SIG-M5 treated with dmso at 0.1 percent for 504 hours (cell line): ENCODE measurements around the gene DISP2.
A peak's percentile ranks its signal among the peaks of the same experiment; 100 is the strongest.

ENCODE experiments used
- DNase-seq: peaks from one replicate; lab custom pipeline; 2025; ENCODE audit not compliant: unreplicated experiment; lab: John Stamatoyannopoulos, UW

Gene DISP2

DNA sequence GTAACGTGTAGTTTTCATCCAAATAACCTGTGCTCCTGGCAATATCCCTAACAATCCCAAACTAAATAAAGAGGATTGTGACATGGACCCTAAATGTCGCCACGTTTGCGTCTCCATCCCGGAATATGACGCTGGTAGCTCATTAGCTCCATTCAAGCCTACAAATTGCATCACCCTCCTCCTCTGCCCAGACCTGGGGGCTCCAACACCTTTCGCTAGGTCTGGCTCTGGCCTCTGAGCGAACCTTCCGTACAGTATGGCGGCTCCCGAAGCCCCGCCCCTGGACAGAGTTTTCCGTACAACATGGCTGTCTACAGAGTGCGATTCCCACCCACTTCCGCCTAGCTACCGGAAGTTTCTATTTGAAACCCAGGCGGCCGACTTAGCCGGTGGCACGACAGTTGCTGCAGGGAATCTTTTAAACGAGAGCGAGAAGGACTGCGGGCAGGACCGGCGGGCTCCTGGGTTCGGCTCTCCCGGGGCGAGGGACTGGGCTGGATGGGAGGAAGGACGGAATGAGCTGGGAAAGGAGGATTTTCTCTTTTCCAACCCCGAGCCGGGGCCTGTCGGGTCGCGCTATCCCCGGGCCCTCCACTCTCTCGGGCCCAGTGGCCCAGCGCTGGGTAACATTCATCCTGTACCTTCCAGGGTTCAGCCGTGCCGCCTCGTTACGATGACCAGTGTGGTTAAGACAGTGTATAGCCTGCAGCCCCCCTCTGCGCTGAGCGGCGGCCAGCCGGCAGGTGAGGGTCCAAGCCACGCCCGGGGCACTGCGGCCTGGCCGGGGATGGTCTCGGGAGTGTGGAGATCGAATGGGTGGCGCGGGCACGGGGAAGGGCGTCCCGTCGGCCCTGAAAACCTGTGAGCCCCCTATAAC is 24.8 kb downstream of the DISP2 start, which contains the start of gene KNSTRN:
KNSTRN (plus strand) TSS at position 142 of the 877 bp plus-strand sequence; CDS start at position 257, 115 bp downstream.
- DNase-seq: peak; percentile 93

DNA sequence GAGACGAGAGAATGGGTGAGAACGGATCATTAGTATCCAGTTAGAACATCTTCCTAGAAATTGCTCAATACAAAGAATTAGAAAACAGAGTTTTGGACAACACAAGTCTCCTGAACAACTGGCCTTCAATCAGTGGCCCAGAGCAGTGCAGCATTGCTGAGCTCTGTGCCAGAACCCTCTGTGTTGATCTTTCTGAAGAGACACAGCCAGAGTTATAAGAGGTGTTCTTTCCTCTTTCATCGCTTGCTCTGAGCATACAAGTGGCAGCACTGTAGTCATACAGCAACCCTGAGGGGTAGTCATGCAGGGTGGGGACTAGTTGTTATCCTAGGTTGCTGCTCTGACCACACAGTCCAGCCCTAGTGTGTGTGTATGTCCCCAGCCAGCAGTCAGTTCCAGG is 28.5 kb downstream of the DISP2 start:
- DNase-seq: no peak

DNA sequence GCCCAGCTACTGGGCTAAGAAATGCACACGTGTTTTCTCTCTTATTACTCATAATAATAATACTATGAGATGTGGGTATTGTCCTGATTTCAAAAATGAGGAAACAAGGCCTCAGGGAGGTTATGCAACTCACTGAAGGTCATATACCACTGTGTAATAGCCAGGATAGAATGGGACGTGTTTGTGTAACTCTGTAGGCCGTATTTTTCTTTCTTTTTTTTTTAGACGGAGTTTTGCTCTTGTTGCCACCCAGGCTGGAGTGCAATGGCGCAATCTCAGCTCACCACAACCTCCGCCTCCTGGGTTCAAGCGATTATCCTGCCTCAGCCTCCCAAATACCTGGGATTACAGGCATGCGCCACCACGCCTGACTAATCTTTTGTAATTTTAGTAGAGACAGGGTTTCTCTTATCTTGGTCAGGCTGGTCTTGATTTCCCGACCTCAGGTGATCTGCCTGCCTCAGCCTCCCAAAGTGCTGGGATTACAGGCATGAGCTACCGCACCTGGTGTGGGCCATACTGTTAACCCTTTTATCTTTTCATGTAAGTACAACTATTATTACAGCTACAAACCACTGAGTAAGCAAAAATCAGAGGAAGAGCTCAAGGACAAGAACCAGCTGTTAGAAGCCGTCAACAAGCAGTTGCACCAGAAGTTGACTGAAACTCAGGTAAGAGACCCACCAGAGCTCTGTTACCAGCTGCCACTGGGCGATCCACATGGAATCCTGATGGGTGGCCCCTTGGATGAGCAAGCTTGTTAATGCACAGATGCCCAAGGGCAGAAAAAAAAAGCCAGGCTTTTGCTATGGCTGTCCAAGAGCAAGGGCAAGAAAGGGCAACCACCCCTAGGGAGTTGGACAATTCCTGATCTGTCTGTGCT is 31.2 kb downstream of the DISP2 start:
- DNase-seq: peak; percentile 92

DNA sequence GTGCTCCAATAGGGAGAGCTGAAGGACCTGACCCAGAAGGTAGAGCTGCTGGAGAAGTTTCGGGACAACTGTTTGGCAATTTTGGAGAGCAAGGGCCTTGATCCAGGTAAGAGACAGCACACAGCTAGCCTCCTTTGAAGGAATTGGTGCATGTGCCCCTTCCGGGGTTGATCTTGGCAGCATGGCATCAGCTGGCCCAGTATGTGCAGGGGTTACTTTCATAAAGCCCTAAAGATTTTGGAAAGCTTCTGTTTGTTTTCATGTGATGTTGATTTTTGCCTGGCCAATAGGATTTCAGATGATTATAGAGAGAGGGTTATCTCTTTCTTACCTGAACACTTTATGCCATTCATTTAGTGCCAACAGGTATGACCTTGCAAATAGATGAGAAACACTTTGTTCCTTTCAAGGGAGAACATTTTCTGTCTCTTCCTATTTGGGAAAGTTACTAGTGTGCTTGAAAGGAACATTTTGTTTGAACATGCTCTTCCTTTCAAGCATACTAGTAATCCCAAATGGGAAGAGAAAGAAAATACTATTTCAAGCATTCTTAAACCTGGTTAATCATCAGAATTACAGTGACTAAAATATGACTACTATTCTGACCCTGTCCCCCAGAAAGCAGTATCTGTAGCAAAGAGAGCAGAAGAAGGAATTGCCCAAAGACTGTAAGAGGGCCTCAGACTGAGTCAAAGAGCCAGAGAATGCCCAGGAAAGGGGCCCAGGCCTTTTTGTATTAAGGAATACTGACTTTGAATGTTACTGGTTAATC is 32.0 kb downstream of the DISP2 start:
- no peak for DNase-seq

DNA sequence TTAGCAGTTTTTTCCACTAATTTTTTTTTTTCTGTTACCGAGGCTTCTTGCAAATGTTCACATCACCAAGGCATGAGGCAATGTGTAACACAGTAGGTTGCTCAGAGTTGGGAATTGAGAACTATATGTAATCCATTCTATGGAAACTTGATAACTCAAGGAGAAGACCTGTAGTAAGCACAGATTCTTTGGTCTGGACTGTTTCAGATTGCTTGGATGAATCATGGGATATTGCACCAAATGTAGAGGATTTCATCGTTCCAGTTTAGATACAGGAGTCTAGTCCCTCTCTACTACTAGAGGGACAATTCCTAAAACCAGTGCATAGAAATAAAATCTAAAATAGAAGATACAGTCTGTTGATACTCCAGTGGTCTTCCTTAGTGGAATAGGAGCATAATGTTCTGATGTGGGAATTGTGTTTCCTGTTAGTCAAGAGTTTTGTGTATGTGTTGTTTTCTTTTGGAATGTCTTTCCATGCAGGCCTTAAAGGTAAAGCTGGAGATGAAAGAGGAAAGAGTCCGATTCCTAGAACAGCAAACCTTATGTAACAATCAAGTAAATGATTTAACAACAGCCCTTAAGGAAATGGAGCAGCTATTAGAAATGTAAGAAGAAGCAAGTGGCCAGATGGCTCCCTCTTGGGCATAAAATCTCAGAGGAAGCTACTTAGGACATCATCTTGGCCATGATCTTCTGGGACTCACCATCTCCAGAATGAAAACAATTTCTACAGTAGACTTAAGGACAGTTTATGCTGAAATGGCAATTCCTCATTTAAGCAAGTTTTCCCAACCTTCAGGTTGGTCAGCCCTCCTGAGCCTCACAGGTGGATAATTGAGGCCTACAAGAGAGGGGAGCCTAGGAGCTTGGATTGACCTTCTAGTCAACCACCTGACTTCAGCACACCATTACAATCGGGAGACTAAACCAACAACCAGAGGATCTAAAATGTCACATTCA is 35.2 kb downstream of the DISP2 start:
- DNase-seq: no peak

DNA sequence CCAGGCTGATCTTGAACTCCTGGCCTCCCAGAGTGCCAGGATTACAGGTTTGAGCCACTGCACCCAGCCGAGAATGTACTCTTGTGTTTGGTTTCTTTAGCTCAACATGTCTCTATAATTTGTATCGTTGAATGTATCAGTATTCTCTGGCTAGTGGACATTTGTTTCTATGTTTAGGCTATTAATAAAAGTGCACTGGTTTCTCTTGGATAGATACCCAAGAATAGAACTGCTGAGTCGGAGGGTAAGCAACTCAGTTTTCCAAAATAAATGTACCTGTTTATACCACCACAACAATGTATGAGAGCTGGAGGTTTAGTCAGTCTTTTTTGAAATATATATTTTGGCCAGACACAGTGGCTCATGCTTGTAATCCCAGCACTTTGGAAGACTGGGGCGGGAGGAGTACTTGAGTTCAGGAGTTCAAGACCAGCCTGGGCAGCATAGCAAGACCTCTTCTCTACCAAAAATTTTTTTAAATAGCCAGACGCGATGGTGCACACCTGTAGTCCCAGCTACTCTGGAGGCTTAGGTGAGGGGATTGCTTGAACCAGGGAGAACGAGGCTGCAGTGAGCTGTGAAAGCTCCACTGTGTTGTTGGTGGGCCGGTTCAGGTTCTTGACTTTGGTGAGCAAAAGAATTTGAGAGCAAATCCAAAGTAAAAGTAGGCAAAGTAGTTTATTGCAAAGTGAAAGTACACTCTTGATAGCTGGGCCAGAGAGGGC is 39.8 kb downstream of the DISP2 start:
- DNase-seq: no peak

DNA sequence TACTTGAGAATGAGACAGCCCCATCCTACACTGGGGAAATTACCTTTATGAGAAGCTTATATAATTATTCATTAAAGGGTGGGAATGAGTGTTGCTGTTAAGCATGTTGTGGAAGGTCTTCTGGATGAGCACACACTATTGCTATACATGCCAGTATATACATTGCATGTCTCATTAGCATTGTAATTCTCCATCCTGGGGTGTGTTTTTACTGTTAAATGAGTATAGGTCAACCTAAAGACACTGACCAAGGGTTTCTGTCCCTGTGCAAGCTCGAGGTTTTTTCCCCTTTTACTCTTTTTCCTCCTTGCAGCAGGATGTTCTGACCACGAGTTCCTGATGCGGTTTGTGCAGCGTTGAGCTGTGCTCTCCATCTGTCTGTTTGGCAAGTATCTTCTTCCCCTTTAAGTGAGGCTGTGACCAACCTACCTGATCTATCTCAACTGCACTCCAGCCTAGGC is 40.4 kb downstream of the DISP2 start:
- peak; percentile 91 for DNase-seq

DNA sequence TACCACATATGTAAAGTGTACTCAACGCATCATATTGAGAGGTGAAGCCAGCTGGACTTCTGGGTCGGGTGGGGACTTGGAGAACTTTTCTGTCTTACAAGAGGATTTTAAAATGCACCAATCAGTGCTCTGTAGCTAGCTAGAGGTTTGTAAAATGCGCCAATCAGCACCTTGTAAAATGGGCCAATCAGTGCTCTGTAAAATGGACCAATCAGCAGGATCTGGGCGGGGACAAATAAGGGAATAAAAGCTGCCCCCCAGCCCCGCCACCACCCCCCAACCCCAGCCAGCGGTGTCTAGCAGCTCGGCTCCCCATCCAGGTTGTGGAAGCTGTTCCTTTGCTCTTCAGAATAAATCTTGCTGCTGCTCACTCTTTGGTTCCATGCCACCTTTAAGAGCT is 41.4 kb downstream of the DISP2 start:
- DNase-seq: no peak

DNA sequence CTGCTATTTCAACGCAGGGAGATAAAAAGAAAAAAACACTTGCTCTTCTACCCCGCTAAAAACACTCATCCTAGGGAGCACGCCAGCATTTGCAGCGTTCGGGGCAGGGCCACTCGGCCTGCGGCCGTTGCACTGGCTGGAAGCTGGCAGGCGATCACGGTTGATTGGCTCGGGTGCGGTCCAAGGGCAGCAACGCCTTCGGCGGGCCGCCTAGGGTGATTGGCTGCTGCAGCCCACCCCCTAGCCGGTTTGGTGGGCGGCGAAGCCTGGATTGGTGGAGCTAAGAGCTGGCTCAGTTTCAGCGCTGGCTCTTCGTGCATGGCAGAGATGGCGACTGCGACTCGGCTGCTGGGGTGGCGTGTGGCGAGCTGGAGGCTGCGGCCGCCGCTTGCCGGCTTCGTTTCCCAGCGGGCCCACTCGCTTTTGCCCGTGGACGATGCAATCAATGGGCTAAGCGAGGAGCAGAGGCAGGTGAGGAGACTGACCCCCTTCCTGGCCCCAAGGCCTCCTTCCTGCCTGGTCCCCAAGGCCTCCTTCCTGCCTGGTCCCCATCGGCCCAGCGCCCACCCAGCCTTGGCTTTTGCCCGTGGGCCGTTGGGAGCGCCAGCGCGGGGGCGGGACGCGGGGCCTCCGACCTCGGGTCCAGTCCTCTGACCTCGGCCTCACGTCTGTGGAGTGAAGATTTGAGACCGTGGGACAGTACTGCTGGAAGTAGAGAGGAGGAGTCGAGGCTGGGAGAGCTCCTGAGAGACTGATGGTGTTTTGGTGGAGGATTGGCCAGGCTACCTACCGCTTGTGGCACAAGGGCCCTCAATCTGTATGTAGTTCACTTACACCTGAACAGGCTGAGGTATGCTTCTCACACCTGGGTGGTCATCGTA is 47.7 kb downstream of the DISP2 start, which contains the start of gene IVD:
IVD (plus strand) TSS at position 295 of the 881 bp plus-strand sequence; CDS start at position 328, 33 bp downstream.
- DNase-seq: peak; percentile 95

DNA sequence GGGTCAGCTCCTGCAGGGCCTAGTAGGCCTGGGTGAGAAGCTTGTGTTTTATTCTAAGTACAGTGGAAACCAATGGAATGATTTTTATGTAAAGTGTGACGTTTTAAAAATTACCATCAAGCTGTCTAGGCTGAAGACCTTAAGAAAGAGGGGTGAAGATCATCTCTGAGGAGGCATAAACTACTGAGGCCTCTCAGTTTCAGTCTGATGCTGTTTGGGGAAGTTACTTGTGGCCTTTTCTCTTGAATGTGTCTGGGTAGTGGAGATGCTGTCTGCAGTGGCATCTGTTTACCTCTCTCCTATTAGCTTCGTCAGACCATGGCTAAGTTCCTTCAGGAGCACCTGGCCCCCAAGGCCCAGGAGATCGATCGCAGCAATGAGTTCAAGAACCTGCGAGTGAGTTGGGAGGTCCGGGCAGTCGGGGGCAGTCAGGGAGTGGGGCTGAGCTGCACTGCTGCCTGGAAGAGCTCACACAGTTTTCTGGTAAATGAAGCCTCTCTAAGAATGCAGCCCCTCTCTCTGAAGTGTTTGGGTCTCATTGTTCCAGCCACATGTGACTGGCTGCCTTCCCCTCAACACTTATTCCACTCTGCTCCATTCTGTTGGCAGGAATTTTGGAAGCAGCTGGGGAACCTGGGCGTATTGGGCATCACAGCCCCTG is 49.4 kb downstream of the DISP2 start:
- peak; percentile 61 for DNase-seq

DNA sequence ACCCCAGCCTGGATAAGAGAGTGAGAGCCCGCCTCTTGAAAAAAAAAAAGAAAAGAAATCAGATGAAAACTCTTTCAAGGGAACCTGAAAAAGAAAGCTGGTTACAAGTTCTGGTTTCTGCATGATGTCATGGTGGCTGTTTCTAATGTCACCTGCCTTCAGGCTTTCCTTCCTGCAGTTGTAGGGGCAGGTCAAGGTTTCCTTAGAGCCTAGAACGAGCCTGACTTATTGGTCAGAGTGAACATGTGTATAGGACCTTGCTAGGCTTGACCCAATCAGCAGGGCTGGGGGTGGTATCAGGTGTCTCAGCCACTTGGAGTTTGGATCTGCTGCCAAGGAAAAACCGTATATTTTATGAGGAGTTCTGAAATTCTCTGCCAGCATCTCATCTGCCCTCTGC is 51.3 kb downstream of the DISP2 start:
- DNase-seq: no peak

DNA sequence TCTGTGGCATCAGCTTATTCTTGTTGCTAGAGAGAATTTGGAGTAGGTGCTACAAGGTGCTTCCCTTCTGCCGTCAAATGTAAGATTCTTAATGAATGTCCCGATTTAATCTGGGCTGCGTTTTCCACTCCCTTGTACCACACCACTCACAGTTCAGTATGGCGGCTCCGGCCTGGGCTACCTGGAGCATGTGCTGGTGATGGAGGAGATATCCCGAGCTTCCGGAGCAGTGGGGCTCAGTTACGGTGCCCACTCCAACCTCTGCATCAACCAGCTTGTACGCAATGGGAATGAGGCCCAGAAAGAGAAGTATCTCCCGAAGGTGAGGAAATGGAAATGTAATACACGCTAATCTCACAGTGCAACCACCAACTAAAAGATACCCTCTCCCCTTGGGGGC is 52.5 kb downstream of the DISP2 start:
- no peak for DNase-seq

DNA sequence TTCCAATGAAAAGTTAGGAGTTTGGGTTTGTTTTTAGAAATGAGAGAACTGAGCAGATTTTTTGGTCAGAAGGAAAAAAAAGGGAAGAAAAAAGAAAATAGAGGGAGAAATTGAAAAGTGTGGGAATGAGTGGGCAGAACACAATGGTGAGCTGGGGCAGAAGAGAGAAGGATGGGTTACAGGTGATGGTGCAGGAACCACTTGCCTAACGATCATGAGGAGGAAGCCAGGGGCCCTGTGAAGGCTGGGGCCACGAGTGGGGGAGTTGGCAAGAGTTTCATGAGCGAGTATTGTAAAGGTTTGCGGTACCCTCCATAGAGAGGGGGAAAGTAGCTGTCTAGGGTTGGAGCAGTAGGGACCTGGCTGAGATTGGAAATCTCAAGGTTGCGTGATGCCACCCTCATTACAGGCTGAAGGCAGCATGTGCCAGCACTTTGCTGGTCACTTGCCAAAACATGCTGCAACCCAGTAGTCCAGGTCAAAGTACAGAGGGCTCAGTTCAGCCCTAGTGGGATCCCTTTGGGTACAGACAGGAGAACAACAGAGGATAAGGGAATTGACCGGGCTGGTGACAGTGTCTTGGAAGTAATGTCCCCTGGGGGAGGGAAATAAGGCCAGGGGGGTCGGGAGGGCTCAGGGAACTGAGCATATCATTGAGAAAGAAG is 54.2 kb downstream of the DISP2 start:
- no peak for DNase-seq

DNA sequence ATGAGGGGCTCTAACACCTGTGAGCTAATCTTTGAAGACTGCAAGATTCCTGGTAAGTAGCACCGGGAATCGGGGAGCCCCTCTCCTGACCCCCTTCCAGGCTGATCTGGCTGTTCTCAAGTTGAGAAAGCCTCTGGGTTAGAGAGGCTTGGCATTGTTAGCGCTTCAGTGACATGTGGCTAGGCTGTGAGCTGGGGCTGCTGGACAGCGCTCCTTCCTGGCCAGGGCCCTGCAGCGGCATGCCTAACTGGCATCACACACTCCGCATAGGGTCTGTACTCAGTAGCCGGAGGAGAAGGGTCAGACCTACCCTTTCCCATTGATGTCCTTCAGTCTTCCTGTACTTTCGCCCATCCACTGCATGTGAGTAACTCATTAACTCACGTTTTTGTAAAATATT is 55.0 kb downstream of the DISP2 start:
- no peak for DNase-seq

DNA sequence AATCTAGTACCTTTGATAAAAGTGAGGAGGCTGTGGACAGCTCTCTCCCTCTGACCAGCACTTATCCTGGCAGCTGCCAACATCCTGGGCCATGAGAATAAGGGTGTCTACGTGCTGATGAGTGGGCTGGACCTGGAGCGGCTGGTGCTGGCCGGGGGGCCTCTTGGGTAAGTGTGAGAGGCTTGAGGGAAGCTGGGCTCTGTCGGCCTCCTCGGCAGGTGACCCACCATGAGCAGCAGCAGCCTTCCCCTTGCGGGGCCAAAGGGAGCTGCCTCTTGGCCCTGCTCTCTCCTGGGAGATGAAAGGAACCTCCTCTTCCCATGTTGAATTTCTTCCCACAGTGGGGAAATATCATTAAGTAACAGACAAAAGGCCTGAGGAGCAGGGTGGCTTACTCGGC is 56.8 kb downstream of the DISP2 start:
- no peak for DNase-seq

DNA sequence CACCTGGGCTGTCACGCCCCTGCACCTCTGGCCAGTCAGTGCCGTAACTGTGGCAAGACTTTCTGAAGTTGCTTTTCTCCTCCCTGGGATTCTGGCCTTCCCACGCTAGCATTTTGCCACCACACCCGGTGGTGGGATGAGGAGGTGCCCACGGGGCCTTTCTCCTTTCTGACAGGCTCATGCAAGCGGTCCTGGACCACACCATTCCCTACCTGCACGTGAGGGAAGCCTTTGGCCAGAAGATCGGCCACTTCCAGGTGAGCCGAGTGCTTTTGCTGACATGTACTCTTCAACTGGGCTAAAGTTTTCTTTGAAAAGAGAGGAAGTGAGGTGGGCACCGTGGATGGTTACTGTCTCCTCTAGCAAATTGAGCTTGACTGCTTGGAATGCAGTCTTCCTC is 57.2 kb downstream of the DISP2 start:
- DNase-seq: no peak

DNA sequence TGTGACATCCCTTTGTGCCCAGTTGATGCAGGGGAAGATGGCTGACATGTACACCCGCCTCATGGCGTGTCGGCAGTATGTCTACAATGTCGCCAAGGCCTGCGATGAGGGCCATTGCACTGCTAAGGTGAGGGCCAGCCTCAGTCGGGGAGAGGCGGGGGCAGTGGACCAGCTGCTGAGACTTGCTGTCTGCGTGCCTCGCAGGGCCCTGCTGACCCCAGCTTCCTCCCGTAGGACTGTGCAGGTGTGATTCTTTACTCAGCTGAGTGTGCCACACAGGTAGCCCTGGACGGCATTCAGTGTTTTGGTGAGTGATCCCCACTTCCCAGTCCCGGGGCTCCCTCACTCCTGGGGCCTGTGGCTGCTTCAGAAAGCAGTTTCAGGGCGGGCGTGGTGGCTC is 58.0 kb downstream of the DISP2 start:
- no peak for DNase-seq
